Pancreas (tissue), 10 donors: ENCODE data around the gene EIF5. TPM values are rescaled to one million over a fixed set of nuclear protein-coding genes. Genes with fewer than 3 reads are reported as not detected.

Experiments
- ATAC-seq, 4 donors: fragments of 200-7000 bp; cut with Tn5 transposase; one replicate each; pipeline versions ENCODE4 v1.8.0 to v1.9.1; 2020; ENCODE audit warnings: mild to moderate bottlenecking in 4 of 4, moderate library complexity in 4 of 4
- DNase-seq, 6 donors: peaks; one replicate each; pipeline ENCODE4 v3.0.0-alpha.2; 2020
- FAIRE-seq: peaks from 2 replicates; lab custom pipeline; 2012; peaks lifted over from hg19 to GRCh38; lab: Jason Lieb, UNC
- H3K27ac ChIP-seq, 4 donors: fragments of 200-600 bp; sonication (generic); 1 replicate in 3 of 4; 2 replicates in 1 of 4; pipeline versions ENCODE4 v1.5.0 to v1.8.0; 2020
- H3K27me3 ChIP-seq, 4 donors: fragments of 200-600 bp; one replicate each; pipeline ENCODE4 v1.8.0; 2021
- H3K36me3 ChIP-seq, 3 donors: fragments of 200-600 bp; sonication (generic) in 1 of 3; one replicate each; pipeline versions ENCODE4 v1.5.0 to v1.8.0; 2020 to 2021
- H3K4me1 ChIP-seq, 3 donors: fragments of 200-600 bp; one replicate each; pipeline ENCODE4 v1.8.0; 2021
- H3K4me3 ChIP-seq, 4 donors: fragments of 200-600 bp; sonication (generic) in 2 of 4; one replicate each; pipeline versions ENCODE4 v1.5.0 to v1.8.0; 2020 to 2021
- H3K9me3 ChIP-seq, 4 donors: fragments of 200-600 bp; one replicate each; pipeline ENCODE4 v1.8.0; 2021
- WGBS, 2 donors: extraction: QIAGEN DNeasy Blood & Tissue Kit; methylation state at CpG; one replicate each; pipeline ENCODE4 v1.1.7; 2013; 5-methylcytosine and 5-hydroxymethylcytosine counted together
- intact Hi-C, 3 donors: fragments of 100-400 bp; cut with DNase I; formaldehyde crosslinking; loops; one replicate each; pipeline versions ENCODE4 v1.11.1 to v1.14.2; 2022
- polyA plus RNA-seq, 2 donors: library from polyadenylated mRNA; stranded (reverse); fragments of 200-250 nt; gene quantifications; one replicate each; pipeline ENCODE4 v1.2.3, GENCODE V29; 2013
- total RNA-seq, 6 donors: library from RNA; stranded (reverse); fragmentation: NEBNext Ultra II Directional in 4 of 6; extraction: Animal tissue kit (Norgen Biotek cat#: 25700) in 4 of 6; gene quantifications; one replicate each; pipeline versions ENCODE4 v1.2.1 to v1.2.4, GENCODE V29; 2021 to 2023
- TF ChIP-seq, protein P1 (sequence below), 4 donors: fragments of 200-600 bp; sonication (generic) in 3 of 4; IDR thresholded peaks; one replicate each; pipeline versions ENCODE4 v1.5.0 to v1.8.0; 2021; ENCODE audit warnings: antibody characterized with exemption in 4 of 4
- donor health status: healthy with polysubstance abuse.
- donor health status: DM: no; HTN: no; CAD: no; lungs with moderate emphysema.
- donor health status: DM: no; HTN: no; CAD: no.
- donor health status: control.
- donor health status: control.
- donor health status: Bipolar disorder and iron deficiency.
- donor health status: DM: yes; HTN: yes; CAD: no.
- donor health status: DM: no; HTN: no; CAD: no.
- donor health status: DM: no; HTN: no; CAD: no.
- donor health status: DM: yes; HTN: yes; CAD: no.

EIF5 gene
- total and polyA plus RNA-seq, 8 donors = 22.2 to 139 (median 95.2) TPM

DNA sequence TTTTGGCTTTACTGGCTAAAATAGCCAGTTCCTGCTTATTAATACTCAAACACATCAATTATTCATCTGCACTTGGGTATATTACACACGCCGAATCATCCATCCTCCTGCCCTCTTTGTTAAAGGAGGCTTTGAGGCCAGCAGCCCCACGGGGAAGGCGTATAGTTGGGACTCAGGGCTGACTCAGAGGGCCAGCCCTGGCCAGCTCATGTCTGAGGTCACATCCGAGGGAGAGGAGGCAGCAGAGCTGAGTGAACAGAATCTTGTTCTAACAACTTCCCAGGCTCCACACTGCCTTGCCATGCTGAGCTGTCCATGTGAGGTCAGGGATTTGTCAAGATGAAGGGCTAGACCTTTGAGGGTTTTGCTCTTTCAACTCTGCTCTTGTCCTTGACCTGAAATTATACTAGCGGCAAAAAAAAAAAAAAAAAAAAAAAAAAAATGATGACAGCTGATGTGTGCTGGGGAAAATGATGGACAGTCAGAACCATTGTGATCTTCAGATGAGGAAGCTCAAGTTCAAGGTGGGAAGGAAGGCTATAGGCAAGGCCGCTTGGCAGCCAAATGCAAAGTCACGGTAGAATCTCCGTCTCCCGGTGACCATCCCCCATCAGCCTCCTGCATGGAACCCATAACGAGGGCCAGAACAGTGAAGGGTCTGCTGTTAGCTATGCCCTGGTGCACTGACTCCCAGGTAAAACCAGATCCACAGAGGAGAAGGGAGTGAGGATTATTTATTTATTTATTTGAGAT is 38.7 kb downstream of the EIF5 start:
- DNase-seq (no peak), ATAC-seq (peak in 3 of 4 donors; percentile 28 to 57 (median 52)), FAIRE-seq (no peak)
- Histone ChIP-seq H3K27me3 (no peaks in the 10 kb centered on the region), H3K36me3 (no peaks in the 10 kb centered on the region), H3K27ac (no peak overlapping the region), H3K9me3 (no peaks in the 10 kb centered on the region), H3K4me1 (no peaks in the 10 kb centered on the region), H3K4me3 (no peak overlapping the region)
- TF ChIP-seq, protein P1, sequence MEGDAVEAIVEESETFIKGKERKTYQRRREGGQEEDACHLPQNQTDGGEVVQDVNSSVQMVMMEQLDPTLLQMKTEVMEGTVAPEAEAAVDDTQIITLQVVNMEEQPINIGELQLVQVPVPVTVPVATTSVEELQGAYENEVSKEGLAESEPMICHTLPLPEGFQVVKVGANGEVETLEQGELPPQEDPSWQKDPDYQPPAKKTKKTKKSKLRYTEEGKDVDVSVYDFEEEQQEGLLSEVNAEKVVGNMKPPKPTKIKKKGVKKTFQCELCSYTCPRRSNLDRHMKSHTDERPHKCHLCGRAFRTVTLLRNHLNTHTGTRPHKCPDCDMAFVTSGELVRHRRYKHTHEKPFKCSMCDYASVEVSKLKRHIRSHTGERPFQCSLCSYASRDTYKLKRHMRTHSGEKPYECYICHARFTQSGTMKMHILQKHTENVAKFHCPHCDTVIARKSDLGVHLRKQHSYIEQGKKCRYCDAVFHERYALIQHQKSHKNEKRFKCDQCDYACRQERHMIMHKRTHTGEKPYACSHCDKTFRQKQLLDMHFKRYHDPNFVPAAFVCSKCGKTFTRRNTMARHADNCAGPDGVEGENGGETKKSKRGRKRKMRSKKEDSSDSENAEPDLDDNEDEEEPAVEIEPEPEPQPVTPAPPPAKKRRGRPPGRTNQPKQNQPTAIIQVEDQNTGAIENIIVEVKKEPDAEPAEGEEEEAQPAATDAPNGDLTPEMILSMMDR (IDR thresholded peaks at IDR 0.05) = no peak
- intact Hi-C loops = no loop called here
- WGBS, 2 donors = 74 to 75% methylated on average over 11 of the region's 11 CpGs

DNA sequence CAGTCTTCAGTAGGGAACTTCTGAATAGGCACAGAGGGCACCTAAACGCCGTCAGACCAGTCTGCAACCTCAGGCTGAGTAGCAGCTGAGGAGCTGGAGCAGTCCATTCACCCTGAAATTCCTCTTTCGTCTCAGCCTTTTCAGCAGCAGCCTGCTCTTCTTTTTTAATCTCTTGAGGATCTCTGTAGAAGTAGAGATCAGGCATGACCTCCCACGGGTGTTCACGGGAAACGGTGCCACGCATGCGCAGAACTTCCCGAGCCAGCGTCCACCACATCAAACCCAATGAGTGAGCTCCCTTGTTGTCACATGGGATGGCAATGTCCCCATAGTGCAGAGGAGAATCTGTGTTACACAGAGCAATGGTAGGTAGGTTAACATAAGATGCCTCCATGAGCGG is 40.1 kb downstream of the EIF5 start:
- no peak for FAIRE-seq
- Histone ChIP-seq H3K36me3 (no peaks in the 10 kb centered on the region), H3K4me1 (no peaks in the 10 kb centered on the region), H3K27me3 (no peaks in the 10 kb centered on the region), H3K27ac (no peak overlapping the region), H3K9me3 (no peaks in the 10 kb centered on the region), H3K4me3 (no peak overlapping the region)
- TF ChIP-seq, protein P1 (IDR thresholded peaks at IDR 0.05) = no peak
- ATAC-seq = no peak
- no peak for DNase-seq
- intact Hi-C loops = no loop called here
- WGBS, 2 donors = 70 to 80% methylated on average over 11 of the region's 11 CpGs

DNA sequence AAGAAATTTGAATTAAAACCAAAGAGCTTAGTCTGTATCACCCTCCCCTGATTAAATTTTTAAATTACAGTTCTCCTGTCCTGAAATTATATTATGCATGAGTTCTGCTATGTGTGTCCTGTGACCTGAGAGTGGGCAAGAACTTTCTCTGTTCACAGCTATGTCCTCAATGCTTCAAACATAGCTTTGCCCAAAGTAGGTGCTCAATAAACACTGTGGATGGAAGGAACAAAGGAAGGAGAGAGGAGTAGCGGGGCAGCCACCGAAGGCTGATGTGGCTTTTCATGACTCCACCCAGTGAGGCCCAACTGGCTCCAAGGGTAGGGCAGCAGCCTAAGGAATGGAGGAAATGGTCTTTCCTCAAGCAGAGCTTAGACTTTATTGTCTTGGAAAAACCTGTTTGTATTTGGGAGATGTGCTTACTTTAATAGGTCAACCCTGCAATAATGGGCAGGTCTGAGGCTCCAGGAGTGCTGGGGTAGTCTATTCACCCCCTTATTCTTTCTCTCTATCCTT is 43.5 kb downstream of the EIF5 start:
- H3K4me3 ChIP-seq = no peak overlapping the region
- WGBS, 2 donors = 93 to 95% methylated on average over 2 of the region's 2 CpGs
- H3K27ac ChIP-seq = no peak overlapping the region
- H3K36me3 ChIP-seq = no peaks in the 10 kb centered on the region
- intact Hi-C loops = no loop called here
- TF ChIP-seq, protein P1 (IDR thresholded peaks at IDR 0.05) = no peak
- FAIRE-seq = no peak
- no peaks in the 10 kb centered on the region for H3K4me1 ChIP-seq
- H3K9me3 ChIP-seq = no peaks in the 10 kb centered on the region
- ATAC-seq = no peak
- no peak for DNase-seq
- H3K27me3 ChIP-seq = no peaks in the 10 kb centered on the region

DNA sequence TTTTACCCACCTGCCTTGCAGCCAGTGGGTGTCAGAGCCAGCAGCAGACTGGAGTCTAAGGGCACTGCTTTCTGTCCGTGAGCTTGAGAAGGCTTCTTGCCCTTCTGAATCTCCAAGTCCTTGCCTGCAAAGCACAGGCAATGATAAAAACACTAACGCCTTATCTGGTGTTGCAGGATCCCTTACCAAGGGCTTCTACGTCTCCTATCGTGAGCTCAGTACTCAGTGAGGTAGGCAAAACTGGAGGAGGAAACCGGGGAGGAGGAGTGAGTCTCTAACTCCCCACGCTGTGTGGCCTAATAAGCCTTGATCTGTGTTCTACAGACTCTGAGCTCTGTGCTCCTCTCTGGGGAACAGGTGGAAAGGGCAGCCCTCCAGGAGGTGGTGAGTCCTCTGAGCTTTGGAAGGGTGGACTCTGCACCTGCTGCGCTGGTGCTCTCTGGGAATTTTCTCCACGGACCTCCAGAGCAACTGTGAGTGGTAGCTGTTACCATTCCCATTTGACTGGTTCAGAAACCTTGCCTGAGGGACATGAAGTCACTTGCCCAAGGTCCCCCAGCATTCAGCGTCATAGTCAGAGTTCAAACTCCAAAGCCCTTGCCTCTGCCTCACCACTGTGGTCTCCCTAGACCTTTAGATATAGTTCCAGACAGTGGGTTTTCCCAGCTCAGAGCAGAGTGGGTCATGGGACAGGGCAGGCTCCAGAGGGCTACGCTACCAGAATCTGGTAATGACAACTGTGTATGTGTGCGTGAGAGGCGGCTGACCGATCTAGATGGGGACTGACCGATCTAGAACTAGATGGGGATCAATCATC is 44.2 kb downstream of the EIF5 start:
- Histone ChIP-seq H3K36me3 (no peaks in the 10 kb centered on the region), H3K27ac (no peak overlapping the region), H3K9me3 (no peaks in the 10 kb centered on the region), H3K4me1 (no peaks in the 10 kb centered on the region), H3K27me3 (no peaks in the 10 kb centered on the region), H3K4me3 (no peak overlapping the region)
- TF ChIP-seq, protein P1 (IDR thresholded peaks at IDR 0.05) = no peak
- intact Hi-C loops = no loop called here
- WGBS, 2 donors = 74 to 78% methylated on average over 14 of the region's 14 CpGs
- ATAC-seq = no peak
- no peak for FAIRE-seq
- DNase-seq = no peak
